HFFc6 (cell line): ENCODE measurements around the gene CNGB1. TPM values are rescaled to one million over a fixed set of nuclear protein-coding genes. Genes with fewer than 3 reads are reported as not detected.

ENCODE experiments used
- DNase-seq: peaks from one replicate; pipeline ENCODE4 v3.0.0-alpha.2; 2018
- H3K27ac Mint-ChIP-seq: 2 replicates; pipeline ENCODE4 v1.8.0; 2020; ENCODE audit warnings: mild to moderate bottlenecking, mixed read lengths
- H3K27me3 Mint-ChIP-seq: 2 replicates; pipeline ENCODE4 v1.8.0; 2021; ENCODE audit warnings: mild to moderate bottlenecking, moderate library complexity, mixed read lengths; ENCODE audit not compliant: insufficient read depth
- H3K36me3 Mint-ChIP-seq: 2 replicates; pipeline ENCODE4 v1.8.0; 2021; ENCODE audit warnings: low read depth, mixed read lengths
- H3K4me1 Mint-ChIP-seq: 2 replicates; pipeline ENCODE4 v1.8.0; 2020; ENCODE audit warnings: low read depth, mixed read lengths
- H3K4me3 Mint-ChIP-seq: 2 replicates; pipeline ENCODE4 v1.8.0; 2020; ENCODE audit warnings: mild to moderate bottlenecking, moderate library complexity, mixed read lengths
- H3K9me3 Mint-ChIP-seq: 2 replicates; pipeline ENCODE4 v1.8.0; 2020; ENCODE audit warnings: mild to moderate bottlenecking, mixed read lengths
- total RNA-seq, 6 experiments: library from RNA; stranded (reverse); fragmentation: NEBNext Ultra II Directional; extraction: Animal tissue kit (Norgen Biotek cat#: 25700); gene quantifications; 2 replicates in 1 of 6; 3 replicates in 5 of 6; pipeline ENCODE4 v1.2.3, GENCODE V29; 2021
- TF ChIP-seq, protein P1 (sequence below): fragments of 200-600 bp; sonication (generic); IDR thresholded peaks from 2 replicates; pipeline ENCODE4 v1.5.0; 2021; ENCODE audit warnings: antibody characterized with exemption, mild to moderate bottlenecking

Gene CNGB1
- total RNA-seq, 6 experiments from 2014 or later: 0.02 TPM; not detected in 5

- Mint-ChIP-seq H3K9me3 (no peaks in the 10 kb centered on the region), H3K27me3 (no peaks in the 10 kb centered on the region), H3K27ac (peak overlapping the region; percentile 55), H3K4me3 (peak overlapping the region; percentile 36; the same call in 1 of the 2 replicates), H3K36me3 (no peaks in the 10 kb centered on the region), H3K4me1 (peaks cover 40% of the 10 kb centered on the region)
- peak; percentile 86 for DNase-seq
- TF ChIP-seq, protein P1, sequence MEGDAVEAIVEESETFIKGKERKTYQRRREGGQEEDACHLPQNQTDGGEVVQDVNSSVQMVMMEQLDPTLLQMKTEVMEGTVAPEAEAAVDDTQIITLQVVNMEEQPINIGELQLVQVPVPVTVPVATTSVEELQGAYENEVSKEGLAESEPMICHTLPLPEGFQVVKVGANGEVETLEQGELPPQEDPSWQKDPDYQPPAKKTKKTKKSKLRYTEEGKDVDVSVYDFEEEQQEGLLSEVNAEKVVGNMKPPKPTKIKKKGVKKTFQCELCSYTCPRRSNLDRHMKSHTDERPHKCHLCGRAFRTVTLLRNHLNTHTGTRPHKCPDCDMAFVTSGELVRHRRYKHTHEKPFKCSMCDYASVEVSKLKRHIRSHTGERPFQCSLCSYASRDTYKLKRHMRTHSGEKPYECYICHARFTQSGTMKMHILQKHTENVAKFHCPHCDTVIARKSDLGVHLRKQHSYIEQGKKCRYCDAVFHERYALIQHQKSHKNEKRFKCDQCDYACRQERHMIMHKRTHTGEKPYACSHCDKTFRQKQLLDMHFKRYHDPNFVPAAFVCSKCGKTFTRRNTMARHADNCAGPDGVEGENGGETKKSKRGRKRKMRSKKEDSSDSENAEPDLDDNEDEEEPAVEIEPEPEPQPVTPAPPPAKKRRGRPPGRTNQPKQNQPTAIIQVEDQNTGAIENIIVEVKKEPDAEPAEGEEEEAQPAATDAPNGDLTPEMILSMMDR: no peak
Measured at GRCh38 chr16:57871456-57871855, 99.5 kb downstream of the CNGB1 start.

- no peaks in the 10 kb centered on the region for H3K9me3 Mint-ChIP-seq
- no peaks in the 10 kb centered on the region for H3K36me3 Mint-ChIP-seq
- H3K27ac Mint-ChIP-seq: peak overlapping the region; percentile 55
- TF ChIP-seq, protein P1: no peak
- peaks cover 40% of the 10 kb centered on the region for H3K4me1 Mint-ChIP-seq
- H3K27me3 Mint-ChIP-seq: no peaks in the 10 kb centered on the region
- no peak for DNase-seq
- peak overlapping the region; percentile 36; the same call in 1 of the 2 replicates for H3K4me3 Mint-ChIP-seq
Measured at GRCh38 chr16:57870753-57871454, 100.0 kb downstream of the CNGB1 start.

GRCh38 chr16:57868913-57869520, 101.9 kb downstream of the CNGB1 start:
- TF ChIP-seq, protein P1: no peak
- no peak for DNase-seq
- no peaks in the 10 kb centered on the region for H3K27me3 Mint-ChIP-seq
- H3K27ac Mint-ChIP-seq: no peak overlapping the region
- H3K36me3 Mint-ChIP-seq: no peaks in the 10 kb centered on the region
- H3K4me3 Mint-ChIP-seq: no peak overlapping the region
- H3K4me1 Mint-ChIP-seq: peaks cover 40% of the 10 kb centered on the region
- no peaks in the 10 kb centered on the region for H3K9me3 Mint-ChIP-seq

DNA sequence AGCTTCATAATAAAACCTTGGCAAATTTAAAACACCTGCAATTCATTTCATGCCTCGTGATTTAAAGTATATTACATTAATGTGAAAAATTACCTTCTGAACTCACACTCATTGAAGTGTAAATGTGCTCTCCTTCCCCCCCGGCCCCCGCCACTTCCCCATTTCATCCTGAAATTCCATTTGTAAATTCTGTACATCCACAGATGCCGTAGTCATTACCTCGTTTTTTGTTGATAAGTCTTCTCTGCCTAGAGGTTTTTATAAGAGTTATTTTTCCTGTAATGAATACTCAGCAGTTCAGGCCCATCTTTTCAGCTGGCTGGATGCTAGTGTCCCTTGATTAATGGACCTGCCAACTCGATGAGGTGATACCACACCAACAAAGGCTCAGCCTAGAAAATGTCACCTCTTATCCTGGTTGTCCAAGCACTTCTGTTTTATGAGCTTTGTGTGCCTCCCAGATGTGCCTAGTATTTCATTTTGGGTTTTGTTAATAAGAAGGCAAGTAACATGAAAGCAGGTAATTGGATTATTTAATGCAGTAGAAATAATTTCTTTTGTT, 103.8 kb downstream of the CNGB1 start:
- no peak overlapping the region for H3K4me3 Mint-ChIP-seq
- H3K27ac Mint-ChIP-seq: no peak overlapping the region
- TF ChIP-seq, protein P1: no peak
- H3K27me3 Mint-ChIP-seq: no peaks in the 10 kb centered on the region
- no peaks in the 10 kb centered on the region for H3K9me3 Mint-ChIP-seq
- DNase-seq: no peak
- H3K4me1 Mint-ChIP-seq: peaks cover 48% of the 10 kb centered on the region
- no peaks in the 10 kb centered on the region for H3K36me3 Mint-ChIP-seq

GRCh38 chr16:57866529-57866918, 104.4 kb downstream of the CNGB1 start:
- no peaks in the 10 kb centered on the region for H3K36me3 Mint-ChIP-seq
- no peaks in the 10 kb centered on the region for H3K27me3 Mint-ChIP-seq
- H3K4me1 Mint-ChIP-seq: peaks cover 42% of the 10 kb centered on the region
- no peaks in the 10 kb centered on the region for H3K9me3 Mint-ChIP-seq
- TF ChIP-seq, protein P1: no peak
- DNase-seq: no peak
- H3K27ac Mint-ChIP-seq: no peak overlapping the region
- no peak overlapping the region for H3K4me3 Mint-ChIP-seq
